ENCODE data around the gene POU2F3. TPM values are rescaled to one million over a fixed set of nuclear protein-coding genes. Genes with fewer than 3 reads are reported as not detected.
"Not testable (repeated sequence)": the region's sequence is repeated elsewhere in the genome, so short reads cannot be mapped to it uniquely, and the experiment has no call there.

Gene POU2F3
- total RNA-seq, 1 donor from 2014 or later, result not detected

DNA sequence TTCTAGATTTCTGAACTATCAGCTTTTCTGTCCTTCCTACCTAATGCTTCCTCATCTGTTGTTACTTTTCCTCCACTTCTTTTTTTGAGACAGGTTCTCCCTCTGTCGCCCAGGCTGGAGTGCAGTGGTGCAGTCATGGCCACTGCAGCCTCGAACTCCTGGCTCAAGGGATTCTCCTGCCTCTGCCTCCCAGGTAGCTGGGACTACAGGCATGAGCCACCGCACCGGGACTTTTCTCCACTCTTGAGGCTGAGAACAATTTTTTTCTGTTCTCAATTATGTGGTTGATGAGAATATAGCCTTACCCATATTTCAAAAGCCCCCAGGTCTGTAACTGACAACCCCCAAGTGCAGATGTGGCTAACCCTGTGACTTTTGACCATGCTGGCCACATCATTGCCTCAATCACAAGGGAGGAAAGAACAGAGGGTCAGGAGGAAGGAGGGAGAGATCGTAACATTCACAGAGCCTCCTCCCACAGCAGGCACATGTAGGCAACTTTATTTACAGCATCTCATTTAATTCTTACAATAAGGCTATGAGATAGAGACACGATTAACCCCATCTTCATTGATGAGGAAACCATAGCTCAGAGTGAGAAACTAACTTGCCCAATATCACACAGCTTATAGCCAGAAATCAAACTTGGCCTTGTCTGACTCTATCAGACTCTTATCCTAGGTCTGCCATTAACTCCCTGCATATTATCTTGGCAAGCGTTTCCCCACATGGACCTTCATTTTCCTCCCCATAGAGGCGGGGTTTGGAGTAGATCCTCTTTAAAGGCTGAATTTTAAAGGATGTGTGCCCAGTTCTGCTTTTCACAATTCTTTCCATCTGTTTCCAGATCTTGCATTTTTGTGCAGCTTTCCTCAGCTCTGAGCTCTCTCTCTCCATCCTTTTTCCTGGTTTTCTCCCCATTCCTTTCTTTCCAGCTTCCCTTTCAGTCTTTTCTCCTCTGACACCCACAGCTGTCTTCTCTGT, 9.6 kb downstream of the POU2F3 start:
- no peak for DNase-seq (ENCODE audit: low read depth, low spot score)

DNA sequence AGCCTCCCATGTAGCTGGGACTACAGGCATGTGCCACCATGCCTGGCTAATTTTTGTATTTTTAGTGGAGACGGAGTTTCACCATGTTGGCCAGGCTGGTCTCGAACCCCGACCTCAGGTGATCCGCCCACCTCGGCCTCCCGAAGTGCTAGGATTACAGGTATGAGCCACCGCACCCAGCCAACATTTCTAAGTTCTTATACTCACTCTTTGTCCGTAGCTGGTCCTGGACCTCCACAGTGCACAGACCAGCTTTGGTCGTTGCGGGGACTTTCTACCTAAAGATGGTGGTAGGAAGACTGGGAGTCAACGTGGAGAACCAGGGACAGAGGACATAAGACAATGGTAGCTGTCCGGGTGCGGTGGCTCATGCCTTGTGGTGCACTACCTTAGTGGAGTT, 13.4 kb downstream of the POU2F3 start:
- not testable (repeated sequence) for DNase-seq (ENCODE audit: low read depth, low spot score)

DNA sequence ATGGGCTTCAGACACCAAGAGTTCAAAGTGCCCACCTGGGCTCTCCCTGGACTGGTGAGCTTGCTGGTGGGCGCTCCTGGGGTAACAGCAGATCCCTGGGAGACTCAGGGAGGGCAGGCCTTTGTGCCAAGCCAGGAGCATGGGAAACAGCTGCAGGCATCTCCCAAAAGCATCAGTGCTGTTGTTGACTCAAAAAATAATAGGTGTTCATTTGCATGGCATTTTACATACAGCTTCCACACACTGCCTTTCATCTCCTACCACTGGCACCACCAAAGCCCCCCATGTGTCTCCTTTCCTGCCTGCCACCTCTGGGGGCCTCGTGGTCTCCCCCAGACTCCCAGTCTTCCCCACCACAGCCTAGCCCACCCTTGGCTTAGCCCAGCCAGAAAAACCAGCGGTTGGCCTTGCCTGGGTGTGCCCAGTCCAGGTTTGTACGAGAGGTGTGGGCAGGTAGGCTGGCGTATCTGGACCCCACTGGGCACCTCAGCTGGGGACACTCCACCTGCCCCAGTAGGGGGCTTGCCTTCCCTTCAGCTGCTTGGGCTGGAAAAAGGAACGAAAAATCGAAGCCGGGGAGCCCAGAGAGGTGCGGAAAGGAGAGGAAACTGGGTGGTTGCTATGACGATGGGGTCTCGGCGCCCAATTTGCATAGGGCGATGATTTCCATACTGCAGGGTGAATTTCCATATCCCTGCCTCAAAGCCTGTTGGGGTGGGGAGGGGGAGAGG, 15.0 kb downstream of the POU2F3 start:
- DNase-seq (ENCODE audit: low read depth, low spot score), result no peak

DNA sequence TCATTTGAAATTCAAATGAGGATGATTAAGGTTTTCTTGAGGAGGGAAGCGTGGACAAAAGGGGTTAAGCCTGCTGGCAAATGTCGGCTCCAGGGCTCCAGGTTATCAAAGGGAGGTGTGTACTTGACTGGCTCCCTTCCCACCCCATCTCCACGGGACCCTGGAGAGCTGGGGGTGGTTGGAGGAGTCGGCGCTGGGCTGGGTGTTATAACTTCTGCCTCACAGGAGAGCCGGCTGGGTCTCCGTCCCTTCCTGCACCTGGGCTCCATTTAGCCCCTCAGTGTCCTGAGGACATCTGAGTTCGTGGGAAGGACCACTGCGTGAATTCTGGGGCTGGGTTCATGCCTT, 15.6 kb downstream of the POU2F3 start:
- no peak for DNase-seq (ENCODE audit: low read depth, low spot score)

DNA sequence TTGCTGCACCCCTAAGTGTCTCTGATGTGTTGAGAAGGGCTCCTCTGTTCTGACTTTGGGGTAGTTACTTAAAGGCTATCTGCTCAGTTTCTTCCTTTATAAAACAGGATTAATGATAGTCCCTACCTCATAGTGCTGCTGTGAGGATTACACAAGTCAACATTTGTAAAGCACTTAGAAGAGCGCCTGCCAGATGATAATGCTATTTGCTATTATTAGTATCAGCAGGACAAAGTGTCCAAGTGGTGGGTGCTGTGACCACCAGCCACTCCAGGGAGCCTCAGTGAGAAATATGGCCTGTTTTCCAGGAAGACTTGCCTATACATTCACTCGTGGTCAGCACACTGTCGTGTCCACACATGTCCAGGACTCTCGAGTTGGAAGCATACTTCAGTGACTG, 16.2 kb downstream of the POU2F3 start:
- DNase-seq (ENCODE audit: low read depth, low spot score), result no peak

DNA sequence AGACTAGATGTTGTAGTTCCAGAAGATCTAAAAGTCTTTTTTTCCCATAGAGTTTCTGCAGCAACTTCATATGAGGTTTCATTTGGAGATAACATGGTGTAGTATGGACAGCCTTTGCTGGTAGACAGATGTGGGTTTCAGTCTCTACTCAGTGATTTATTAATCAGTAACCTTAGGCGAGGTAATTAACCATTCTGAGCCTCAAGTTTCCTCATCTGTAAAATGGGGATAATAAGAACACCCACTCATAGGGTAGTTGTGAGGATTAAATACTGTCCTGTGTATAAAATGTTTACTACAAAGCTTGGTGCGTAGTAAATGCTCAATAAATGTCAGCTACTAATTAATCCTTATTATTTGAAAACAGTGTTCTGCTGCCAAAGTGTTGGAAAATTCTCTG, 16.8 kb downstream of the POU2F3 start:
- DNase-seq (ENCODE audit: low read depth, low spot score), result no peak

- DNase-seq (ENCODE audit: low read depth, low spot score), result no peak
These were observed 17.4 kb downstream of the POU2F3 start for GRCh38 chr11:120257346-120257745.

- no peak for DNase-seq (ENCODE audit: low read depth, low spot score)
These were observed 18.7 kb downstream of the POU2F3 start for GRCh38 chr11:120258661-120259060.

- no peak for DNase-seq (ENCODE audit: low read depth, low spot score)
These were observed 19.3 kb downstream of the POU2F3 start for GRCh38 chr11:120259241-120259640.

GRCh38 chr11:120259988-120260565, 20.1 kb downstream of the POU2F3 start:
- no peak for DNase-seq (ENCODE audit: low read depth, low spot score)

DNA sequence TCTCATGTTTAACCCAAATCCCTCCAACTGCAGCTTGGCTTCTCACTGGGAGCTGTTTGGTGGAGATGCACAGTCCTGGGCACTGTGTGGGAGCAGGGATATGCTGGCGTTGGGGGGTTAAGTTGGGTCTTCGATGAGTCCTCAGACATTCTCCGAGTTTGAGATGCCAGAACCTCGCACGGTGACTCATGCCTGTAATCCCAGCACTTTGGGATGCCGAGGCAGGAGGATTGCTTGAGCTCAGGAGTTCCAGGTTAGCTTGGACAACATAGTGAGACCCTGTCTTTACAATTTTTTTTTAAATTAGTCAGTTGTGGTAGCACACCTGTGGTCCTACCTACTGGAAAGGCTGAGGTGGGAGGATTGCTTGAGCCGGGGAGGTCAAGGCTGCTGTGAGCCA, 20.7 kb downstream of the POU2F3 start:
- DNase-seq (ENCODE audit: low read depth, low spot score), result no peak

DNA sequence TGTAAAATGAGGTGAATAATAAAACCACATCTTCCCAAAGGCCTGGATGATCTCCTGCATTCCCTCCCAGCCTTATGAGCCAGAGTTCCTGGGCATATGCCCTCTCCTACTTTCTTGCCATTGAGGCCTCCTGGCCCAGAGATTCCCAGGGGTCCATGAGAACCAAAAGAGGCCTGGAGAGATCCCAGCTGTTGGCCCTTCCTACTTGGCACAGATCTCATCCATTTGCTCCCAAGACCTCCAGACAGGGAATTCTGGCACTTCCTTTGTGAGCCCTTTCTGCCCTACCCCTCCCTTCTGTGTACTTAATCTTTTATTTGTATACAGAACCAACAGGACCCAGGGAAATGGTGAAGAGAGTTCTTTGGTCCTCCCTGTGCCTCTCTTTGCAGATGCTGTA, 21.4 kb downstream of the POU2F3 start:
- no peak for DNase-seq (ENCODE audit: low read depth, low spot score)

DNA sequence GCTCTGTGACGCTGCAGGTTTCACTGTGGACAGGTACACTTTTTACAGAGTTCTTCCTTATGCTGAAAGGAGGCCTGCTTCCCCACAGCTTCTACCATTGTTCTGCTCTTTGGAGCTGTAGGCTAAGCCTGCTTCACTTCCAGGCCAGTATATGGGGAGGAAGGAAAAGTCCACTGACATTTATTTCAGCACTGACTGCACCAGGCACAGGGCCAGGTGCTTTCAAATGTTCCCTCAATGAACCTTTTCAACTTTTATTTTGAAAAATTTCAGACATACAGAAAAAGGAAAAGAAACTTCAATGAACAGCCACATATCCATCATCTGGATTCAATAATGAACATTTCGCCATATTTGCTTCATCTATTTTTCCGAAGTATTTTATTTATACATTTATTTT, 22.0 kb downstream of the POU2F3 start:
- no peak for DNase-seq (ENCODE audit: low read depth, low spot score)

DNA sequence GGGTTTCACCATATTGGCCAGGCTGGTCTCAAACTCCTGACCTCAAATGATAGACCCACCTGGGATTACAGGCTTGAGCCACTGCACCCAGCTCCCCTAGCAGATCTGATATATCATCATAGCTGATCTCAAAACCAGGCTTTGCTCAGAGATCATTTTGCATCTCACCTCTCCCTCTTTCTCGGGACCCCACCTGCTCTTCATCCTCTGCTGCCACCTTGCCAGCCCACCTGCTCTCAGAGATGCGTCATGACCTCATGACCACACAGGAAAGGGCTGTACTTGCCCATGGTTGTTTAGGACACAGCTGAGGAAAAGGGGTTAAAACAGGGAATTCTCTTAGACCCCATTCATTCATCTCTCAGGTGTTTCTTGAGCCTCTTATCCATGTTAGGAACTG, 27.4 kb downstream of the POU2F3 start:
- no peak for DNase-seq (ENCODE audit: low read depth, low spot score)

- DNase-seq (ENCODE audit: low read depth, low spot score), result no peak
These were observed 28.7 kb downstream of the POU2F3 start for GRCh38 chr11:120268686-120269085.

- DNase-seq (ENCODE audit: low read depth, low spot score), result no peak
These were observed 30.4 kb downstream of the POU2F3 start for GRCh38 chr11:120270386-120270785.

DNA sequence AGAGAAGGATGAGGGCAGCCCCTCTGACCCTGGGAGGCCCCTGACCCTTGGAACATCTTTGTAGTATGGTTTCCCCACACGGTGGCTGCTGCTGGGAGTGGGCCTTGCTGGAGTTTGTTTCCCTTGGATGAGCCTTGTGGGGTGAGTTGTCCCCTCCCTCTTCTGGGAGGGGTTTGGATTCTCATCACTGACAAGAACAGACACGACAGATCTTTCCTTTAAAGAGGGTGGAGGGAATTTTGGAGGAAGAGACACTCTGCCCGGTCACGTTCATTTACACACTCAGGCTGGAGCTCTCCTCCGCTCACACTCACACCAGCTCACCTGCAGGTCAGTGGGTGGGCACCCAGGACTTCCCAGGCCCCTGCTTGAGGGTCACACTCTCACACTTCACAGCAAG, 31.7 kb downstream of the POU2F3 start:
- DNase-seq (ENCODE audit: low read depth, low spot score), result no peak

GRCh38 chr11:120272303-120272702, 32.4 kb downstream of the POU2F3 start:
- DNase-seq (ENCODE audit: low read depth, low spot score), result no peak

GRCh38 chr11:120273432-120273831, 33.5 kb downstream of the POU2F3 start:
- no peak for DNase-seq (ENCODE audit: low read depth, low spot score)

- DNase-seq (ENCODE audit: low read depth, low spot score), result not testable (repeated sequence)
These were observed 34.0 kb downstream of the POU2F3 start for GRCh38 chr11:120273956-120274355.

DNA sequence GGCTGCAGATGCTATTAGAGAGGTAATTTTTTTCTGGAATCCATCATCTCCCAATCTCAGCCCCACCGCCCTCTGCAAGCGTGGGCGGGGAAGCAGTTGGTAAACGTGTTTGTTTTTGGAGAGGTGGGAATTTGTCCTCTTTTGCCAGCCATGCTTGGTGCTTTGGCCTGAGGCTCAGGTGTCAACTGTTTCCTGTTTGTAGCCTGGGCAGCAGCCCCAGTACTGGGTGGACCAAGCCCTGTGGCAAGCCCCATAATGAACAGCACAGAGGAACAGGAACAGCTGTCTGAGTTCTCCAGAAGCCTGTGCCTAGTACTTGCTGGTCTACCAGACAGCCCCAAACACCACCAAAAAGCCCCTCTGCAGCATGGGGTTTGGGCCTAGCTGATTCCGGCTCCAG, 39.6 kb downstream of the POU2F3 start:
- DNase-seq (ENCODE audit: low read depth, low spot score), result no peak

DNA sequence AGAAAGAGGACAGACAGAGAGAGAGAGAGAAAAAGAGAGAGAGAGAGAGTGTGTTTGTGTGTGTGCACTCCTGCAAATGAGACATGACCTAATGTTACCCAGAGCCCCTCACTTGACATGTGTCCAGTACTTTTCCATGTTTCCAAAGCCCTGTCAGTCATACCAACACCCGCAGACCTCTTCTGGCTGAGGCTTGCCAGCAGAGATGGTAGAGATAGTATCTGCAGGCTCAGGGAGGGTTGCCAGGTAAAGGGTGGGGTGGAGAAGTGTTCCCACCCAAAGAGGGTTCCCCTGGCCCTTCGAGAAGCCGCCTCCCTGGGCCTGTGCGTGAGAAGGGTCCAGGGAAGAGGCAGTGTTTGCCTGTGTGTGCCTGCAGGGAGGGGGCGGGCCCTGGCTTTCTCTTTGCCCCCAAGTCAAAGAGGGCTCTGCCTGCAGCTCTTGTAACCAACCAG, 40.7 kb downstream of the POU2F3 start:
- no peak for DNase-seq (ENCODE audit: low read depth, low spot score)
